Spleen (tissue), 7 donors: ENCODE data around the gene BCL2L11.

Source experiments
- POLR2A ChIP-seq, 3 donors: fragments of 450-650 bp; IDR thresholded peaks; one replicate each; pipeline ENCODE4 v1.5.1; 2017; ENCODE audit warnings: antibody characterized with exemption in 3 of 3, mild to moderate bottlenecking in 1 of 3
- TF ChIP-seq, protein P1 (sequence below), 11 experiments: fragments of 200-600 bp in 7 of 11; fragments of 450-650 bp in 4 of 11; sonication (generic) in 4 of 11; IDR thresholded peaks in 8 of 11; conservative IDR thresholded peaks in 3 of 11; 1 replicate in 7 of 11; 2 replicates in 4 of 11; pipeline versions ENCODE4 v1.4.0 to v1.8.0; 2016 to 2021; ENCODE audit warnings: antibody characterized with exemption in 11 of 11, inconsistent platforms in 4 of 11, mild to moderate bottlenecking in 1 of 11
- donor health status: DM: no; HTN: no; CAD: no; lungs with moderate emphysema.
- donor health status: DM: no; HTN: no; CAD: no.
- donor health status: DM: no; HTN: no; CAD: no.

DNA sequence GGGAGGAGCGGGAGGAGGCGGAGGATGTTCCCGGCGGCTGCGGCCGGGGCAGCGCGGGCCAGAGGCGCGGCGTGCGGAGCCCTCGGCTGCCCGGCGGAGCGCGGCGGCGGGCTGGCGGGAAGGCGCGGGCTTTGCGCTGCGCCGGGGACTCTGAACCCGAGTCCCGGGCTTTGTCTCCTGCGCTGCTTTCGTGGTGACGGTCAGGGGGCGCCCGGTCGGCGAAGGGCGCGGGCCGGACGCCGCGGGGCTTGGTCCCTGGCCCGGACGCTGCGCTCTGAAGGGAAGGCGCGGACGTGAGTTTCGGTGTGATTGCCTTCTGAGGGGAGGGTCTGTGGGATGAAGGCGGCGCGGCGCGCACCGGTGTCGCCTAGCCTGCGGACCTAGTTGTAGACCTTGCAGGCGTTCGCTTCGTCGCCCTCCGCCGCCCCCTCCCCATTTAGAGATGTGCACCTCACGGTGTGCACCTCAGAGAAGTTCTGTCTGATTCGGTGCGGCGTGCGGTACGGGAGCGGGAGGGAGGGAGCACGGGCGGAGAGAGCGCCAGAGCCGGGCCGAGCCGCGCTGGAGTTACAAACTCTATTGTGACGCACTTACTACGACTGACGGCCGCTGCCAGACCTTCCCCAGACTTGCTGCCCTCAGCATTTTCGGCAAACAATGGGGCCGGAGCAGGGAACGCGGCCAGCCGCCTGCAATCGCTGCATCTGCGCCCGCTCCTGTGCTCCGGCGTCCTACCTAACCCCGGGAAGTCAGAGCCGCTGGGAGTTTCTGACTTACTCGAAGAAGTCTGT, 2.1 kb downstream of the BCL2L11 start:
- TF ChIP-seq, protein P1, sequence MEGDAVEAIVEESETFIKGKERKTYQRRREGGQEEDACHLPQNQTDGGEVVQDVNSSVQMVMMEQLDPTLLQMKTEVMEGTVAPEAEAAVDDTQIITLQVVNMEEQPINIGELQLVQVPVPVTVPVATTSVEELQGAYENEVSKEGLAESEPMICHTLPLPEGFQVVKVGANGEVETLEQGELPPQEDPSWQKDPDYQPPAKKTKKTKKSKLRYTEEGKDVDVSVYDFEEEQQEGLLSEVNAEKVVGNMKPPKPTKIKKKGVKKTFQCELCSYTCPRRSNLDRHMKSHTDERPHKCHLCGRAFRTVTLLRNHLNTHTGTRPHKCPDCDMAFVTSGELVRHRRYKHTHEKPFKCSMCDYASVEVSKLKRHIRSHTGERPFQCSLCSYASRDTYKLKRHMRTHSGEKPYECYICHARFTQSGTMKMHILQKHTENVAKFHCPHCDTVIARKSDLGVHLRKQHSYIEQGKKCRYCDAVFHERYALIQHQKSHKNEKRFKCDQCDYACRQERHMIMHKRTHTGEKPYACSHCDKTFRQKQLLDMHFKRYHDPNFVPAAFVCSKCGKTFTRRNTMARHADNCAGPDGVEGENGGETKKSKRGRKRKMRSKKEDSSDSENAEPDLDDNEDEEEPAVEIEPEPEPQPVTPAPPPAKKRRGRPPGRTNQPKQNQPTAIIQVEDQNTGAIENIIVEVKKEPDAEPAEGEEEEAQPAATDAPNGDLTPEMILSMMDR (IDR thresholded peaks at IDR 0.05 in 8 of 11, conservative IDR thresholded peaks at IDR 0.05 in 3 of 11): no peak
- TF ChIP-seq POLR2A (IDR thresholded peaks at IDR 0.05): peak in 1 of 3 donors; percentile 3
